Activated CD4-positive, alpha-beta T cell treated with anti-CD3 and anti-CD28 coated beads, Interleukin-2, amount 50 U/mL, for 24 hours (primary cell): ENCODE measurements around the gene LANCL3.
A peak's percentile ranks its signal among the peaks of the same experiment; 100 is the strongest.

Source experiments
- DNase-seq, 2 donors: peaks; one replicate each; pipeline ENCODE4 v3.0.0-alpha.2; 2020; ENCODE audit warnings: low read depth in 1 of 2, low spot score in 1 of 2

Gene LANCL3

DNA sequence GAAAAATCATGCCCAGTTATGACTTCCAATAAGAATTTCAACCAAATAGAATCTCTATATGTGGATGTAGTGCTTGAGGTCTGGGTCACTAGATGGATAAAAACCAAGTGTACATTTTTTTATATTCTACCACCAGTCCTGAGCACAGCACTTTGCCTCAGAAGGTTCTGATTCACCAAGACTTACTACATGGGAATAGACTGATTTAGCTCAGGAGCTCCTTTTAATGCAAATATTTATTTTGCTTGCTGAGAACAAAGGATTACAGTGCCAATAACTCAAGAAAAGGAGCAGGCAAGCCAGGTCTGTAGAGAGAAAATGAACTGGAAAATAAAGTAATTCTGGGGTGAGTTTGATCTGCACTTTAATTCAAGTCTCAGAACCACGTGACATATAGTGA lies 107.8 kb downstream of the LANCL3 start:
- DNase-seq: no peak

- no peak for DNase-seq
These were observed 108.4 kb downstream of the LANCL3 start for GRCh38 chrX:37679888-37680287.

DNA sequence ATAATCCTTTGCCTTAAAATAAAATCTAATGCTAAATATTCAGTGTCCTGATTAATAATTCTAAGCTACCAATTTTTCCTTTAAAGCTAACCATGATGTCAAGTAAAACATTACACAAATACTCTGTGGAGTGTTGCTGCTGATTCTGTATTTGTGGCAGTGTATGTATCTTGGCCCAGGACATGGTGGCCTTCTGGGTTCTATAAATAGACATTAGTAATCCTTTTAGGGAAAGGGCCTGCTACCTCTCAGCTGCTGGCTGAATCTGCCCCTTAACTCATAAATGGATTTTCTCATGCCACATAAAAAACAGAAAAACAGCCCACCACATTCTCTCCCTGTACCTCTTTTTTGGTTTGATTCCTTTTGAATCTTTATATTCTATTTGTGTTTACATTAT lies 113.0 kb downstream of the LANCL3 start:
- no peak for DNase-seq

- DNase-seq: no peak
These were observed 113.5 kb downstream of the LANCL3 start for GRCh38 chrX:37684973-37685372.

DNA sequence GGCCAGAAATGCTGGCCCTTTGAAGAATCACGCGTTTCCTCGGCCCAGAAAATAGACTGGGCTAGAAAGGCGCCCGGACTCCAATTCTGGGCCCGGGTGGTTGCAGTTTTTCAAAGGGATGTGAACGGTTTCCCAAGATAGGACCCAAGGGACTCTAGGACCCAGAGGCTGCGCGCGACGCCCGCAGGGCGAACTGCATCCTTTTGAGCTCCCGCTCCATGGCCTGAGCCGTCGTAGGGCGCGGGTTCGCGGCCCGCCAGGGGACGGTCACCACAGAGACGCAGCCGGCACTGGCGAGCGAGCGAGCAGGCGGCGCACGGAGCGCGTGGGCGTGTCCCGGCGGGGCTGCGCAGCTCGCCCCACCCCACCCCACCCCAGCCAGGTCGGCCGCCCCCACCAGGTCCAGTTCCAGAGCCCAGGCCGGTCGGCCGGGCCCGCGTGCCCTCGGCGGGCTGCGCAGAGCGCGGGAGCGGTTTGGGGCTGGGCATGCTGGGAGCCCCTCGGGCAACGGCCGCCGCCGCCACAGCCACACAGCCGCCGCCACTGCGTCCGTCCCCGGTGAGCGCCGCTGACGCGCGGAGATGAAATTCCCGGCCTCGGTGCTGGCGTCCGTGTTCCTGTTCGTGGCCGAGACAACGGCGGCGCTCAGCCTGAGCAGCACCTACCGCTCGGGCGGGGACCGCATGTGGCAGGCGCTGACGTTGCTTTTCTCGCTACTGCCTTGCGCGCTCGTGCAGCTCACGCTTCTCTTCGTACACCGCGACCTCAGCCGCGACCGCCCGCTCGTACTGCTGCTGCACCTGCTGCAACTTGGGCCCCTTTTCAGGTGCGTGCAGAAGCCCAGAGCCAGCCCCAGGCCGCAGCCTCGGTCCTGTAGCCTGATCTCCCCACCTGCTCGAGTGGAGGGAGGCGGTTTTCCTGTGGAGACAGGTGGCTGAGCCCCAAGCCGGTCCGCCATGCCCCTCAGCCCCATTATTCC lies 114.2 kb downstream of the LANCL3 start, which contains the start of gene XK:
XK (plus strand) TSS at position 411 of the 979 bp plus-strand sequence; CDS start at position 582, 171 bp downstream.
- peak in 1 of 2 donors; percentile 8 for DNase-seq

GRCh38 chrX:37686369-37686995 lies 115.0 kb downstream of the LANCL3 start:
- no peak for DNase-seq

GRCh38 chrX:37686996-37687395 lies 115.5 kb downstream of the LANCL3 start:
- no peak for DNase-seq

GRCh38 chrX:37690119-37690518 lies 118.7 kb downstream of the LANCL3 start:
- DNase-seq: no peak

DNA sequence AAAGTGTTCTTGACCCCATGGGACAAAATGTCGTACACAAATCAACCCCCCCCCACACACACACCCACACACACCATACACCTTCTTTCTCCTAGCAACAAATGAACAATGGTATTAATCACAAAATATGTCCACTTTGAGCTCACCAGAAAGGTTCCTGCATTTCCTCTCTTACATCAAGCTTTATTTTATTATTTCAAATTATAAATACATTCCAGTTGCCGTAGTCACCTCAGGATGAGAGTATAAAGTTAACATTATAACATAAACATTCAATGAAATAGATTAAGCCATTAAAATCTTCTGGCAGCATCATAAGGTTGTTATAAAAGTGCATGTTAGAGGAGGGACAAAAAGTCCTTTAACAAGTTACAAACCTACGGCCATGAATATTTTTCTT lies 121.5 kb downstream of the LANCL3 start:
- DNase-seq: no peak

DNA sequence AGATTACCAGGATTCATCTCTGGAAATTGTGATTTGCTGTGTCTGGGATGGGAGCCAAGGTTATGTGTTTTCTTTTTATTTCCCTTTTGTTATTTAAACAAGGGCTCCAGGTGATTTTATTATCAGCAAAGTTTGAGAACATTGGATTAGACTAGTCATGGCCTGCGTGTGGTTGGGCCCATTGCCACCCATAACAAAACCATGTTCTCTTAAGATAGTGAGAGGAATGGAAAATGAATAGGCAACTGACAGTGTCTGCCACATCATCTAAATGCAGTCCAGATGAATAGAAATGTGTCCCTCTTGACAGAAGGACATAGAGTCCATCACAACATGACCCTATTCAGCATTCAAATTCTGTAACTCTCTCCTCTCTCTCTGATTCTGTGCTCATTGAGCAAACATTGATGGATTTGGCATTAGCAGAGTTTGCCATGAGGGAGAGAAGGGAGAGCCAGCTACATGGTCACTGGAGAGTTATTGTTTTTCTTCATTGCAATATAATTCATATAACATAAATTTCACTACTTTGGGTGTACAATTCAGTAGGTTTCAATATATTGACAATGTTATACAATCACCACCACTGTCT lies 125.8 kb downstream of the LANCL3 start:
- no peak for DNase-seq

GRCh38 chrX:37701588-37701987 lies 130.1 kb downstream of the LANCL3 start:
- DNase-seq: no peak

GRCh38 chrX:37711991-37712390 lies 140.5 kb downstream of the LANCL3 start:
- no peak for DNase-seq

DNA sequence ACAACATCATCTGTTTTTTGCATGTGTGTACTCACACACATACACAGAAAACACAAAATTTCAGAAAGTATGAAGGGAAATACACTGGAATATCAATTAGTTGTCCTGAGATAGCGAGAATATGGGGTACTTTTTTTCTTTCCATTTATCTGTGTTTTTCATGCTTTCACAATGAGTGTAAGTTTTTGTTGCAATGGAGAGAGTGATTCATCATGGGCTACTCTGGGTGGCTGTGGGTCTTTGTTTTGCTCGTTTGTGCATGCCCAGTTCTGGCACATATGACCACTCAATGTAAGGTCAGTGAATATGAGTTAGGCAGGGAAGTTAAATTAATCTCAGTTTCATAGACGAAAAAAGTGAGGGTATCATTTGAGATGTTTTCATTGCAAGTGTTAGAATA lies 141.0 kb downstream of the LANCL3 start:
- DNase-seq: no peak

DNA sequence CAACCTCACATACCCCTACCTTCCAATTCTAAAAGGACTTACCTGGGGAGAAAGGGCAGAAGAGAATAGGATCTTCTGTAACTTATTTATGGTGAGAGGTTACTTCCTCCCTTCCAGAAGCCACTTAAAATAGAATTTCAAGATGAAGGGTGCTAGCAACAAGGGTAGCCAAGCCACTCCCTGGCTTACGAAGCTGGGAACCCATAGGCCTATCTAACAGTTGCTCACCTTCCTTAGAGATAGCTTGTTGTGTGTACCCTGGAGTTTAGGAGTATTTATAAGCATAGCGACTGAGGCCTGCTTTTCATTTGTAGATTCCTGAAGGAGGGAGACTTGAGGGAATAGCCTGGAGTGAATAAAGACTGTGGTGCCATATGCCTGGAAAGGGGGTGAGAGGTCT lies 143.0 kb downstream of the LANCL3 start:
- no peak for DNase-seq

DNA sequence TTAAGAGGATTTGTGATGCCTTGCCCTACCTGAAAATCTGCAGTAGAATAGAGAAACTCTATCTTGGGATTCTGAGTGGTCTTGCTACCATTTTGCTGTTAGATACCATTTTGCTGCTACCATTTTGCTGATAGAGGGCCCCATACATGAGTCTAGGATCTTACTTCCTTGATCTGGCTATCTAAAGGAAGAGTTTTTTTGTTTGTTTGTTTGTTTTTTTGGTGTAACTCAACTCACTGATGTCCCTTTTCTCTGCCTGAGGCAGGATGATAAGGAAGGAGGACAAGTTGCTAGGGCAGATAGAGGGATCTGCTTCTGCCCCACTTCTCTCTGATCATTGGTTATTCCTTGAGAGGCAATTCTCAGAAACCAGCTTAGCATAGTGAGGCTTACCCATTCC lies 145.1 kb downstream of the LANCL3 start:
- no peak for DNase-seq

DNA sequence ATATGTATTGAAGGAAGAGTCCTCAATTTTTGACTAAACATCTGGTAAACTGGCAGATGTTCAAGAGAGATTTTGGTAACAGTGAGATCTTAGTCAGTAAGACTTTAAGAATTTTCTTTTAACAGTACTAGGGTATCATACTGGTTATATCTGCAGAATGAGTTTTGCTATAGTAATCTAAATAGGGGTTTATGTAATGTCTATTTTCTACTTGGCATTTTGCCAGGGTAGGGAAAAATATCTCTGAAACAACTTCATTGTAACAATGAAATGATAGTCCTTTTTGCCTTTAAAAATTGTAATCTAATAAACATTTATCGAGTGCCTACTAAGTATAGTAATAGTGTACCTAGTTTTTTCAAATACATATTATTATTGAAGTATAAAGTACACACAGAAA lies 146.2 kb downstream of the LANCL3 start:
- DNase-seq: no peak

GRCh38 chrX:37722595-37722994 lies 151.1 kb downstream of the LANCL3 start:
- DNase-seq: no peak

DNA sequence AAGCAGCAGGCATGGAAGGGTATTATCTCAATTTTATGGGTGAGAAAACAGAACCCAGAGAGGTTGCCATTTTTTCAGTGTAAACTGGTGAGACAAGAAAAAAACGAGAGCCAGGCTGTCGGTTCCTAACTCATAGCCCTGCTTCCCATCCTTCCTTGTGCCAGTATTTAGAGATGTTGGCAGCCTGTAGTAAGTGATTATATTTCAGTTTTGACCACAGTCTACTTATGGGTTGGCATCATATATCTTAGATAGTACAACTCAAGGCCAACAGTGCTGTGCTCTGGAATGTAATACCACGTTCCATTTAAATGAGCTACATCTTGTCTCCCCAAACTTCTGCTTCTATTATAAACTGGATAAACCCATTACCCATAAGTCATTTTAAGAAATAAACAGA lies 154.9 kb downstream of the LANCL3 start:
- DNase-seq: no peak
